ENCODE measurements around the gene GARIN3.

GARIN3 gene

DNA sequence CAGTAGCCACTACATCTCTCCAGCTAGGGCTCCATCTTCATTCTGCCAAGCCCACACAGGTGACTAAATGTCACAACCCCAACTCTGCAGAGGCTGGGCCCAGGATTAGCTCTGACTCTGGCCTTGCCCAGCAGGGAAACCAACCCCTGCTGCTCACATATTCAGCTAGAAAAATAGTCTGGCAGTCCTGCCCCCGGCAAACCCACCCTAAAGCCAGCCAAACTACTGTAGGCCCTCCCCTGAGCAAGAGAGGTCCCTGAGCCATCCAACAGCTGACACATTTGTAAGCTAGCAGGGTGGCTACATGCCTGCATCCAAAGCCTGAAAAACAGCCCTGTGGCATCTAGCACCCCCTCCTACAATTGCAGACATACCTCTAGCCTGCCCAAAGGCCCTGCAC, 46.0 kb downstream of the GARIN3 start:
- H3K4me2 ChIP-seq (ENCODE audit: low read length): no peak overlapping the region
- no peaks in the 10 kb centered on the region for H3K79me2 ChIP-seq (ENCODE audit: control insufficient read depth, low read length)
- no peak overlapping the region for H3K27ac ChIP-seq (ENCODE audit: low read depth, low read length)
- TF ChIP-seq, protein P1, sequence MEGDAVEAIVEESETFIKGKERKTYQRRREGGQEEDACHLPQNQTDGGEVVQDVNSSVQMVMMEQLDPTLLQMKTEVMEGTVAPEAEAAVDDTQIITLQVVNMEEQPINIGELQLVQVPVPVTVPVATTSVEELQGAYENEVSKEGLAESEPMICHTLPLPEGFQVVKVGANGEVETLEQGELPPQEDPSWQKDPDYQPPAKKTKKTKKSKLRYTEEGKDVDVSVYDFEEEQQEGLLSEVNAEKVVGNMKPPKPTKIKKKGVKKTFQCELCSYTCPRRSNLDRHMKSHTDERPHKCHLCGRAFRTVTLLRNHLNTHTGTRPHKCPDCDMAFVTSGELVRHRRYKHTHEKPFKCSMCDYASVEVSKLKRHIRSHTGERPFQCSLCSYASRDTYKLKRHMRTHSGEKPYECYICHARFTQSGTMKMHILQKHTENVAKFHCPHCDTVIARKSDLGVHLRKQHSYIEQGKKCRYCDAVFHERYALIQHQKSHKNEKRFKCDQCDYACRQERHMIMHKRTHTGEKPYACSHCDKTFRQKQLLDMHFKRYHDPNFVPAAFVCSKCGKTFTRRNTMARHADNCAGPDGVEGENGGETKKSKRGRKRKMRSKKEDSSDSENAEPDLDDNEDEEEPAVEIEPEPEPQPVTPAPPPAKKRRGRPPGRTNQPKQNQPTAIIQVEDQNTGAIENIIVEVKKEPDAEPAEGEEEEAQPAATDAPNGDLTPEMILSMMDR (IDR thresholded peaks at IDR 0.05; ENCODE audit: low read depth, low read length, poor library complexity, severe bottlenecking): no peak
- H3K36me3 ChIP-seq (ENCODE audit: control insufficient read depth, low read length): no peaks in the 10 kb centered on the region
- no peak overlapping the region for H3K4me3 ChIP-seq (ENCODE audit: low read length)
- H4K20me1 ChIP-seq (ENCODE audit: control insufficient read depth, insufficient read depth, low read depth, low read length): no peaks in the 10 kb centered on the region
- H3K4me1 ChIP-seq (ENCODE audit: control insufficient read depth, low read length): no peaks in the 10 kb centered on the region
- no peaks in the 10 kb centered on the region for H3K27me3 ChIP-seq (ENCODE audit: control insufficient read depth, low read length)
- H3K9me3 ChIP-seq (ENCODE audit: control insufficient read depth, insufficient read depth, low read length): peaks cover 10% of the 10 kb centered on the region
- no peaks in the 10 kb centered on the region for H3K9me2 ChIP-seq (replicated peaks; ENCODE audit: control insufficient read depth, low read length)
- H3F3A ChIP-seq (ENCODE audit: control insufficient read depth, insufficient read depth): no peaks in the 10 kb centered on the region

- TF ChIP-seq, protein P1 (IDR thresholded peaks at IDR 0.05; ENCODE audit: low read depth, low read length, poor library complexity, severe bottlenecking): no peak
- TF ChIP-seq EZH2phosphoT487 (IDR thresholded peaks at IDR 0.05; ENCODE audit: borderline replicate concordance, low read length): no peak
- no peaks in the 10 kb centered on the region for H3K27me3 ChIP-seq (ENCODE audit: control insufficient read depth, low read length)
- H3K27ac ChIP-seq (ENCODE audit: low read depth, low read length): no peak overlapping the region
Measured at GRCh38 chr5:157116483-157116954, 49.5 kb downstream of the GARIN3 start.

DNA sequence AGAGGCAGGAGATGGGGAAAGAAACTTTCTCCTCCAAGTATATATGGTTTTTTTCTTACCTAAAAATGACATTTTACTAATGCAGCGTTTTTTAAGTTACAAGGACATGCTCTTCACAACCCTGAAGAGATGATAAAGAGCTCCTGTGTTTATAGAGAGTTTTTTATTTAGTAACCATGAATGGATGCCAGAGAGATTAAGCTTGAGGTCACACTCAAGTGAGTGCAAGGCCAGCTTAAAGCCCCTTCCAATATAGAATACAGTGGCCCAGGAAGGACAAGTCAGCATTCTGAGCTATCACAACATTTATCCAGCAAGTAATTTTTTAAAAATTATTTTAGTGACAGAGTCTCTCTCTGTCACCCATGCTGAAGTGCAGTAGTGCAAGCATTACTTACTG, 50.6 kb downstream of the GARIN3 start:
- H3K4me1 ChIP-seq (ENCODE audit: control insufficient read depth, low read length): no peaks in the 10 kb centered on the region
- no peaks in the 10 kb centered on the region for H3F3A ChIP-seq (ENCODE audit: control insufficient read depth, insufficient read depth)
- H3K4me2 ChIP-seq (ENCODE audit: low read length): no peak overlapping the region
- no peak overlapping the region for H3K27ac ChIP-seq (ENCODE audit: low read depth, low read length)
- H3K9me3 ChIP-seq (ENCODE audit: control insufficient read depth, insufficient read depth, low read length): no peaks in the 10 kb centered on the region; the same call in 1 of the 2 replicates
- no peak overlapping the region for H3K4me3 ChIP-seq (ENCODE audit: low read length)
- H4K20me1 ChIP-seq (ENCODE audit: control insufficient read depth, insufficient read depth, low read depth, low read length): no peaks in the 10 kb centered on the region
- TF ChIP-seq, protein P1 (IDR thresholded peaks at IDR 0.05; ENCODE audit: low read depth, low read length, poor library complexity, severe bottlenecking): no peak
- no peak for TF ChIP-seq EZH2phosphoT487 (IDR thresholded peaks at IDR 0.05; ENCODE audit: borderline replicate concordance, low read length)
- H3K27me3 ChIP-seq (ENCODE audit: control insufficient read depth, low read length): no peaks in the 10 kb centered on the region
- H3K36me3 ChIP-seq (ENCODE audit: control insufficient read depth, low read length): no peaks in the 10 kb centered on the region
- no peaks in the 10 kb centered on the region for H3K9me2 ChIP-seq (replicated peaks; ENCODE audit: control insufficient read depth, low read length)
- no peaks in the 10 kb centered on the region for H3K79me2 ChIP-seq (ENCODE audit: control insufficient read depth, low read length)

More at GRCh38 chr5:157116483-157116954, 49.5 kb downstream of the GARIN3 start:
- H3K9me2 ChIP-seq (replicated peaks; ENCODE audit: control insufficient read depth, low read length): no peaks in the 10 kb centered on the region
- no peaks in the 10 kb centered on the region for H3K79me2 ChIP-seq (ENCODE audit: control insufficient read depth, low read length)
- H4K20me1 ChIP-seq (ENCODE audit: control insufficient read depth, insufficient read depth, low read depth, low read length): no peaks in the 10 kb centered on the region
- no peak overlapping the region for H3K4me2 ChIP-seq (ENCODE audit: low read length)
- no peaks in the 10 kb centered on the region for H3K36me3 ChIP-seq (ENCODE audit: control insufficient read depth, low read length)
- no peaks in the 10 kb centered on the region for H3K4me1 ChIP-seq (ENCODE audit: control insufficient read depth, low read length)
- no peaks in the 10 kb centered on the region for H3F3A ChIP-seq (ENCODE audit: control insufficient read depth, insufficient read depth)
- peaks cover 10% of the 10 kb centered on the region for H3K9me3 ChIP-seq (ENCODE audit: control insufficient read depth, insufficient read depth, low read length)
- no peak overlapping the region for H3K4me3 ChIP-seq (ENCODE audit: low read length)
